ENCODE data around the gene SPATA33.

GRCh38 chr16:89658221-89658879 is 714 bp downstream of the SPATA33 start:
- no peak for TF ChIP-seq CTCF (IDR thresholded peaks at IDR 0.05)
- TF ChIP-seq POLR2A (IDR thresholded peaks at IDR 0.05): no peak

Measured in gastroesophageal sphincter (tissue), 3 donors.